ENCODE results near the gene RND3. TPM values are rescaled to one million over a fixed set of nuclear protein-coding genes. Genes with fewer than 3 reads are reported as not detected.

The RND3 gene
- total RNA-seq, 1 donor from 2014 or later = 42.5 TPM

DNA sequence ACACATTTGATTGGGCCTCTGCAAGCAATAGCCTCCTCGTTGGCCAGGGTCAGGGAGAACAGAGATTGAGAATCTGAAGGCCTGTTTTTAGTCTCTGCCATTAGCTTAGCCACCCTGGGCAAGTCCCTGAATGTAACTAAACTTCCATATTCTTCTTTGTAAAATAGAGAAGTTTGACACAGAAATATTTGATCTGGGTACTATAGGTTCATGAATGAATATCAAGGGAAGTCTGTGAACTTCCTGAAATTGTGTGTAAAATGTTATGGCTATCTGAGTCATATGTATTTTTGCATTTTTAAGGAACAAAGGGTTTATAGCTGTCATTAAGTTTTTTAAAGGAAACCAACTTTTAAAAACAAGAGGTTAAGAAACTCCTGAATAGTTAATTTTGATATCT, 23.2 kb downstream of the RND3 start:
- peaks cover 39% of the 10 kb centered on the region for H3K4me1 Mint-ChIP-seq (ENCODE audit: low read depth)
- no peak for DNase-seq (ENCODE audit: low spot score, unreplicated experiment)
- H3K27ac Mint-ChIP-seq = no peak overlapping the region
- peaks cover 6% of the 10 kb centered on the region for H3K36me3 Mint-ChIP-seq (ENCODE audit: insufficient read depth)
- TF ChIP-seq, protein P1, sequence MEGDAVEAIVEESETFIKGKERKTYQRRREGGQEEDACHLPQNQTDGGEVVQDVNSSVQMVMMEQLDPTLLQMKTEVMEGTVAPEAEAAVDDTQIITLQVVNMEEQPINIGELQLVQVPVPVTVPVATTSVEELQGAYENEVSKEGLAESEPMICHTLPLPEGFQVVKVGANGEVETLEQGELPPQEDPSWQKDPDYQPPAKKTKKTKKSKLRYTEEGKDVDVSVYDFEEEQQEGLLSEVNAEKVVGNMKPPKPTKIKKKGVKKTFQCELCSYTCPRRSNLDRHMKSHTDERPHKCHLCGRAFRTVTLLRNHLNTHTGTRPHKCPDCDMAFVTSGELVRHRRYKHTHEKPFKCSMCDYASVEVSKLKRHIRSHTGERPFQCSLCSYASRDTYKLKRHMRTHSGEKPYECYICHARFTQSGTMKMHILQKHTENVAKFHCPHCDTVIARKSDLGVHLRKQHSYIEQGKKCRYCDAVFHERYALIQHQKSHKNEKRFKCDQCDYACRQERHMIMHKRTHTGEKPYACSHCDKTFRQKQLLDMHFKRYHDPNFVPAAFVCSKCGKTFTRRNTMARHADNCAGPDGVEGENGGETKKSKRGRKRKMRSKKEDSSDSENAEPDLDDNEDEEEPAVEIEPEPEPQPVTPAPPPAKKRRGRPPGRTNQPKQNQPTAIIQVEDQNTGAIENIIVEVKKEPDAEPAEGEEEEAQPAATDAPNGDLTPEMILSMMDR (IDR thresholded peaks at IDR 0.05; ENCODE audit: unreplicated experiment) = no peak
- no peak overlapping the region for H3K4me3 Mint-ChIP-seq (ENCODE audit: low read depth)
- no peaks in the 10 kb centered on the region for H3K9me3 Mint-ChIP-seq (ENCODE audit: low read depth)
- no peaks in the 10 kb centered on the region for H3K27me3 Mint-ChIP-seq

DNA sequence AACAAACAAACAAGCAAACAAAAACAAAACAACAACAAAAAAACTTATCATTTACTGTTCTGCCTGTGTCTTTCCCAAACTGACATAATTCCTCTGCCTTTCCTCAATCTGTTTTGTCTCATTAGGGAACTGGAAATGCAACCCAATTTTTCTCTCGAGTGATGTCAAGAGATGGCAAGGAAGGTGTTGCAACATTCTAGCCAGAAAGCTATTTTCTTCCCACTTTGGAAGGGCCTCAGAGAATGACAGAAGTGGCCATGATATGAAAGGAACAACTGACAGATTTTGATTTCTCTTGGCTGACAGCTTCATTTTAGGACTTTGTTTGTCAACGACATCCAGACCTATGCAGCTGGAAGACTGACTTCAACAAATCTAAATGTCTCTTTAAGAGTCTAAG, 24.7 kb downstream of the RND3 start:
- no peaks in the 10 kb centered on the region for H3K27me3 Mint-ChIP-seq
- H3K36me3 Mint-ChIP-seq (ENCODE audit: insufficient read depth) = no peaks in the 10 kb centered on the region
- H3K4me1 Mint-ChIP-seq (ENCODE audit: low read depth) = peaks cover 31% of the 10 kb centered on the region
- DNase-seq (ENCODE audit: low spot score, unreplicated experiment) = no peak
- H3K27ac Mint-ChIP-seq = no peak overlapping the region
- no peak overlapping the region for H3K4me3 Mint-ChIP-seq (ENCODE audit: low read depth)
- TF ChIP-seq, protein P1 (IDR thresholded peaks at IDR 0.05; ENCODE audit: unreplicated experiment) = no peak
- H3K9me3 Mint-ChIP-seq (ENCODE audit: low read depth) = no peaks in the 10 kb centered on the region

DNA sequence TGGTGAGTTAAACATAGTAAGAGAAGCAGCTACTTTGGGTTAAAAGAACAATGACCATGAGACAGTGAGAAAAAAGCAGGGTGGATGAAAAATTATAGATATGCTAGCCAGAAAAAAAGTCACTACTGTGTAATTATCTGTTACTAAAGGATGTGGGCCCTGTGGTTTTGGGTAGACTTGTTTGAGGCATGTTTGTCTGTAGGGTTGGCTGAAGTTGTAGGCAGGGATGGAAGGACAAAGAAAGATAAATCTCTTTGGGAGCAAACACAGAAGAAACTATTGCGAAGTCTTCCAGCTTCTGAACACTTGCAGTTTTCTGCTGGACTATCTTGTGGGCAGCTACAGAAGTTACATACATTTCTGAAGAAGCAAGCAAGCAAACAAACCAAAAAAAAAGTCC, 28.2 kb downstream of the RND3 start:
- no peak overlapping the region for H3K27ac Mint-ChIP-seq
- H3K36me3 Mint-ChIP-seq (ENCODE audit: insufficient read depth) = no peaks in the 10 kb centered on the region
- H3K4me1 Mint-ChIP-seq (ENCODE audit: low read depth) = peaks cover 4% of the 10 kb centered on the region
- TF ChIP-seq, protein P1 (IDR thresholded peaks at IDR 0.05; ENCODE audit: unreplicated experiment) = no peak
- DNase-seq (ENCODE audit: low spot score, unreplicated experiment) = no peak
- no peaks in the 10 kb centered on the region for H3K9me3 Mint-ChIP-seq (ENCODE audit: low read depth)
- no peaks in the 10 kb centered on the region for H3K27me3 Mint-ChIP-seq
- H3K4me3 Mint-ChIP-seq (ENCODE audit: low read depth) = no peak overlapping the region

DNA sequence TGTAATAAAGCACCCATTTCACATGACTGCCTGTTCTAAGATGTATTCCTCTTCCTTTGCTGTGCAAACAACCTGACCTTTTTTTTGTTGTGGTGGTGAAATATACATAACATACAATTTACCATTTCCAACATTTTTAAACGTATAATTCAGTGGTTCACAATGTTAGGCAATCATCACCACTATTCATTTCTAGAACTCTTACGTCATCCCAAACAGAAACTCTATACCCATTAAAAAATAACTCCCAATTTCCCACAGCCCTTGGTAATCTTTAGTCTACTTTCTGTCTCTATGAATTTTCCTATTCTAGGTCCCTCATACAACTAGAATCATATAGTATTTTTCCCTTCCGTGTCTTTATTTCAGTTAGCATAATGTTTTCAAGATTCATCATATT, 36.7 kb downstream of the RND3 start:
- Mint-ChIP-seq H3K27ac (no peak overlapping the region), H3K27me3 (no peaks in the 10 kb centered on the region), H3K4me1 (ENCODE audit: low read depth) (peaks cover 7% of the 10 kb centered on the region), H3K9me3 (ENCODE audit: low read depth) (no peaks in the 10 kb centered on the region), H3K4me3 (ENCODE audit: low read depth) (no peak overlapping the region), H3K36me3 (ENCODE audit: insufficient read depth) (no peaks in the 10 kb centered on the region)
- TF ChIP-seq, protein P1 (IDR thresholded peaks at IDR 0.05; ENCODE audit: unreplicated experiment) = no peak
- no peak for DNase-seq (ENCODE audit: low spot score, unreplicated experiment)

DNA sequence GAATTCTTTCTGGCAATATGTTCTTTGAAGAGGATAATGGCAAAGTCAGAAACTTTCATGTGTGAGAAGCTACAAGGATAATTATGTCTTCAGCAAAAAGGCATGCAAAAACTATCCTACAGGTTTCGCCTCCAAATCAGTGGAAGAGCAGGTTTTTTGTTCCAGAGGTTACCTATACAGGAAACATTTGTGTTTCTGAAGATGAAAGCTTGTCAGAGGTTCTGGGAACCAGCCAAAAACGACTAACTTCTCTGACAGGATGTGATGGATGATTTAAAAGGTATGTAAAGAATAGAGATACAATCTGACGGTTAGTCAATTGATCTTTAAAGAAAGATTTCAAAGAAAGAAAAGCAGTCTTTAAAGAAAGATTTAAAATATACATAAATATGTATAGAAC, 37.6 kb downstream of the RND3 start:
- Mint-ChIP-seq H3K27me3 (no peaks in the 10 kb centered on the region), H3K9me3 (ENCODE audit: low read depth) (peaks cover 7% of the 10 kb centered on the region), H3K4me3 (ENCODE audit: low read depth) (no peak overlapping the region), H3K36me3 (ENCODE audit: insufficient read depth) (no peaks in the 10 kb centered on the region), H3K4me1 (ENCODE audit: low read depth) (peaks cover 7% of the 10 kb centered on the region), H3K27ac (no peak overlapping the region)
- TF ChIP-seq, protein P1 (IDR thresholded peaks at IDR 0.05; ENCODE audit: unreplicated experiment) = no peak
- DNase-seq (ENCODE audit: low spot score, unreplicated experiment) = no peak
